Globus pallidus (tissue), 1 donor: ENCODE data around the gene MYO3B.

Experiments used
- DNase-seq: peaks from one replicate; pipeline ENCODE4 v3.0.0-alpha.2; 2015; ENCODE audit warnings: low spot score

The MYO3B gene

GRCh38 chr2:170306293-170306873, 128.4 kb downstream of the MYO3B start:
- DNase-seq = no peak

- DNase-seq = no peak
These were observed 129.1 kb downstream of the MYO3B start for GRCh38 chr2:170307052-170307451.

- DNase-seq = no peak
These were observed 129.8 kb downstream of the MYO3B start for GRCh38 chr2:170307555-170308351.

GRCh38 chr2:170310876-170311502, 133.0 kb downstream of the MYO3B start:
- no peak for DNase-seq

- no peak for DNase-seq
These were observed 135.5 kb downstream of the MYO3B start for GRCh38 chr2:170313347-170313991.

- DNase-seq = no peak
These were observed 136.0 kb downstream of the MYO3B start for GRCh38 chr2:170313992-170314348.

- DNase-seq = no peak
These were observed 136.9 kb downstream of the MYO3B start for GRCh38 chr2:170314744-170315447.

GRCh38 chr2:170320948-170321347, 143.0 kb downstream of the MYO3B start:
- no peak for DNase-seq

- no peak for DNase-seq
These were observed 143.6 kb downstream of the MYO3B start for GRCh38 chr2:170321526-170321925.

- no peak for DNase-seq
These were observed 144.3 kb downstream of the MYO3B start for GRCh38 chr2:170322140-170322766.

GRCh38 chr2:170323743-170324142, 145.8 kb downstream of the MYO3B start:
- DNase-seq = no peak

- DNase-seq = peak; percentile 24
These were observed 146.7 kb downstream of the MYO3B start for GRCh38 chr2:170324640-170325046.

GRCh38 chr2:170330881-170331280, 152.9 kb downstream of the MYO3B start:
- no peak for DNase-seq

- DNase-seq = no peak
These were observed 154.9 kb downstream of the MYO3B start for GRCh38 chr2:170332676-170333402.

- DNase-seq = no peak
These were observed 157.4 kb downstream of the MYO3B start for GRCh38 chr2:170335351-170335750.

GRCh38 chr2:170336408-170336807, 158.5 kb downstream of the MYO3B start:
- no peak for DNase-seq

- DNase-seq = no peak
These were observed 159.0 kb downstream of the MYO3B start for GRCh38 chr2:170336916-170337315.

- no peak for DNase-seq
These were observed 161.4 kb downstream of the MYO3B start for GRCh38 chr2:170339322-170339721.

- DNase-seq = no peak
These were observed 162.1 kb downstream of the MYO3B start for GRCh38 chr2:170339750-170340692.

- no peak for DNase-seq
These were observed 162.7 kb downstream of the MYO3B start for GRCh38 chr2:170340693-170341068.
